Immature natural killer cell (primary cell): ENCODE results near the gene CFAP157. TPM values are rescaled to one million over a fixed set of nuclear protein-coding genes. Genes with fewer than 3 reads are reported as not detected.
"Not testable (repeated sequence)": the region's sequence is repeated elsewhere in the genome, so short reads cannot be mapped to it uniquely, and the experiment has no call there.

Experiments used
- DNase-seq, 3 donors: peaks; one replicate each; pipeline ENCODE4 v3.0.0; 2022; ENCODE audit warnings: mixed read lengths in 1 of 3
- H3K27ac Mint-ChIP-seq, 6 donors: one replicate each; pipeline ENCODE4 v1.8.0; 2020; ENCODE audit warnings: mixed read lengths in 6 of 6, mild to moderate bottlenecking in 5 of 6, inconsistent platforms in 4 of 6, moderate library complexity in 3 of 6
- H3K27me3 Mint-ChIP-seq, 3 donors: one replicate each; pipeline ENCODE4 v1.8.0; 2020 to 2021; ENCODE audit warnings: low read depth in 3 of 3, mild to moderate bottlenecking in 3 of 3, mixed read lengths in 3 of 3, moderate library complexity in 3 of 3, inconsistent platforms in 1 of 3
- H3K36me3 Mint-ChIP-seq, 3 donors: one replicate each; pipeline ENCODE4 v1.8.0; 2020; ENCODE audit warnings: mixed read lengths in 3 of 3, inconsistent platforms in 2 of 3, mild to moderate bottlenecking in 2 of 3
- H3K4me1 Mint-ChIP-seq, 2 donors: one replicate each; pipeline ENCODE4 v1.8.0; 2020; ENCODE audit warnings: inconsistent platforms in 2 of 2, mild to moderate bottlenecking in 2 of 2, mixed read lengths in 2 of 2, moderate library complexity in 1 of 2
- H3K4me3 Mint-ChIP-seq, 5 donors: one replicate each; pipeline ENCODE4 v1.8.0; 2020; ENCODE audit warnings: mild to moderate bottlenecking in 5 of 5, mixed read lengths in 5 of 5, inconsistent platforms in 3 of 5, moderate library complexity in 3 of 5
- H3K9me3 Mint-ChIP-seq, 6 donors: one replicate each; pipeline ENCODE4 v1.8.0; 2020; ENCODE audit warnings: mild to moderate bottlenecking in 6 of 6, mixed read lengths in 6 of 6, inconsistent platforms in 4 of 6, moderate library complexity in 3 of 6
- polyA plus RNA-seq, 3 donors: library from polyadenylated mRNA; unstranded; fragments of 300-500 nt; fragmentation: Illumina TruSeq; gene quantifications; one replicate each; pipeline ENCODE4 v1.2.3, GENCODE V29; 2021

The CFAP157 gene
- polyA plus RNA-seq, 3 donors from 2014 or later = 0.24 to 0.25 TPM; not detected in 1

DNA sequence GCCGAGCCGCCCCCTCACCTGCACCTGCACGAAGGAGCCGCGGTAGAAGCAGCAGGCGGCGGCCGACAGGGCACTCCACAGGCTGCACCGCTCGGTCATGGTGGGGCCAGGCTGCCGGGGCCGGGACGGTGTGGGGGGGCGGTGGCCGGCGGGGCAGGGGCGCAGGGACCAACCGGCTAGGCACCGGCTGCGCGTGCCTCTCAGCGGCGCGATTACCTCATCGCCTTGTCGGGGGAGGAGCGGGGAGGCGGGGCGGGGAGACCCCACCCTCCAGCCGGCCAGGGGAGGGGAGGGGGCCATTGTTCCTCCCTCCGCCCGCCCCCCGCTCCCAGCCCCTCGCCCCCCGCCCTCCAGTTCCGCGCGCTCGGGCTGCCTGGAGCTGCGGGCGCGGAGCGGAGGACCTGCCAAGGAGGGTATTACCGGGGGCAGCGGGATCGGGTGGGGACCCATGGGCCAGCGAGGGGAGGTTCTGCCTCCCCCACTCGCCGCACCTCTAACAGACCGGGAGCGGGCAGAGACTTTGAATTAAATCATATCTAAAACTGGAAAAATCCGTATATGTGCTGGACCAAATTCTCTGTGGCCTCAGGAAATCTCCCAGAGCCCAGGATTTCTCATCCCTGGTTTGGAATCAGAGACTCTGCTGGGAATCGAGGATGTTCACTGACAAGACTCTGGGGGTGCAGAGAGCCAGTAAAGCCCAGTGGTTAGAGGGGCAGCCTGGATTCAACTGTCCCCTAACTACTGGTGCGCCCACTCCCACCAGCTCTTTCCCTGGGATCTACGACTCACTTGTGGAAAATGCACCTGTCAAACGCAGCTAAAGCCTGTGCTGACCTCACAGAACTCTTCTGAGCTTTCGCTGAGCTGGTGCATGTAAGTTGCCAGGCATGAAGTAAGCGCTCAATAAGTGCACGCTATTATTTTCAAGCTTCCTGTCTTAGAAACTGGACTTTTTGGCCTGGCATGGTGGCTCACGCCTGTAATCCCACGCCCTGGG is 48.6 kb downstream of the CFAP157 start:
- H3K36me3 Mint-ChIP-seq = peaks cover 0 to 13% (median 4%) of the 10 kb centered on the region in 3 donors
- no peaks in the 10 kb centered on the region for H3K9me3 Mint-ChIP-seq
- H3K27me3 Mint-ChIP-seq = peaks cover 0 to 3% (median 0%) of the 10 kb centered on the region in 3 donors
- no peak for DNase-seq
- H3K4me3 Mint-ChIP-seq = no peak overlapping the region
- H3K27ac Mint-ChIP-seq = no peak overlapping the region
- H3K4me1 Mint-ChIP-seq = peaks cover 19 to 33% of the 10 kb centered on the region in 2 donors

DNA sequence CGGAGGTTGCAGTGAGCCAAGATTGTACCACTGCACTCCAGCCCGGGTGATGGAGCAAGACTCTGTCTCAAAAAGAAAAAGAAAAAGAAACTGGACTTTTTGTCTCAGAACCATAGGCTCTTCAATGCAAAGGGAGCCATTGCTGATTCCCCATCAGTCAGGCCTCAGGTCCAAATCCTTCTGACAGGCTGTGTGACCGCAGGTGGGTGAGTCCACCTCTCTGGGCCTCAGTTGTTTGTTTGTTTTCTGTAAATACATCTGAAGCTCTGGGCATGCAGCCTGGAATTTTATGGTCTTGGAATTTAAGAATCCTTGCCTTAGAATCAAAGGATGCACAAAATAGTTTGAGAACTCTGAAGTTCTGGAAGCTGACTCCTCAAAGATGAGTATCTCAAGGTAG is 49.4 kb downstream of the CFAP157 start:
- Mint-ChIP-seq H3K27ac (no peak overlapping the region), H3K4me1 (peaks cover 19 to 28% of the 10 kb centered on the region in 2 donors), H3K36me3 (peaks cover 0 to 8% (median 0%) of the 10 kb centered on the region in 3 donors), H3K27me3 (peaks cover 0 to 3% (median 0%) of the 10 kb centered on the region in 3 donors), H3K9me3 (no peaks in the 10 kb centered on the region), H3K4me3 (no peak overlapping the region)
- no peak for DNase-seq

DNA sequence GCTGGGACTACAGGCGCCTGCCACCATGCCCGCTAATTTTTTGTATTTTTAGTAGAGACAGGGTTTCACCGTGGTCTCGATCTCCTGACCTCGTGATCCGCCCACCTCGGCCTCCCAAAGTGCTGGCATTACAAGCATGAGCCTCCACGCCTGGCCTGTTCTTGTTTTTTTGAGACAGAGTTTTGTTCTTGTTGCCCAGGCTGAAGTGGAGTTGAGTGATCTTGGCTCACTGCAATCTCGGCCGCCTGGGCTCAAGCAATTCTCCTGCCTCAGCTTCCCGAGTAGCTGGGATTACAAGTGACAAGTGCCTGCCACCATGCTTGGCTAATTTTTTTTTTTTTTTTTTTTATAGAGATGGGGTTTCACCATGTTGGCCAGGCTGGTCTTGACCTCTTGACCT is 50.0 kb downstream of the CFAP157 start:
- H3K36me3 Mint-ChIP-seq, DNase-seq, H3K27me3 Mint-ChIP-seq, H3K9me3 Mint-ChIP-seq, H3K4me3 Mint-ChIP-seq: not testable (repeated sequence)
- Mint-ChIP-seq H3K4me1 (peaks cover 14 to 25% of the 10 kb centered on the region in 2 donors), H3K27ac (peak overlapping the region in 1 of 6 donors; percentile 17)

DNA sequence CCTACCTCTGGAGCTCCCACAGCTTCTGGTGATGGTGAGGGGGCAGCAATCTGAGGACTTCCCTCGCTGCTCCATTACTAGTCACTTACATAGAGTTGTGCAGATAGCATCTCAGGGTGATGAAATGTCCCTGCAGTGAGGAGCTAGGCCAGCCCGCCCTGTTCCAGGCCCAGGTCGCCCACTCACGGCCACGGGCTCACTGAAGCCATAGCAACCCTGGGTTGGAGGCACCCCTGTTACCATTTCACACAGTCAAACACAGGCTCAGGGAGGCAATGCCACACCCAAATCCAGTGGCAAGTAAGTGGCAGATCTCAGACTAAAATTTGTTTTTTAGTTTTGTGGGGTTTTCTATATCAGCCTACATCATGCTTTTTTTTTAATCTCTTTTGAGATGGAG is 52.1 kb downstream of the CFAP157 start:
- Mint-ChIP-seq H3K4me3 (no peak overlapping the region), H3K9me3 (no peaks in the 10 kb centered on the region), H3K27me3 (no peaks in the 10 kb centered on the region), H3K36me3 (peaks cover 0 to 16% (median 0%) of the 10 kb centered on the region in 3 donors), H3K4me1 (peaks cover 23 to 29% of the 10 kb centered on the region in 2 donors), H3K27ac (peak overlapping the region; percentile 53 to 80 (median 73))
- DNase-seq = no peak

DNA sequence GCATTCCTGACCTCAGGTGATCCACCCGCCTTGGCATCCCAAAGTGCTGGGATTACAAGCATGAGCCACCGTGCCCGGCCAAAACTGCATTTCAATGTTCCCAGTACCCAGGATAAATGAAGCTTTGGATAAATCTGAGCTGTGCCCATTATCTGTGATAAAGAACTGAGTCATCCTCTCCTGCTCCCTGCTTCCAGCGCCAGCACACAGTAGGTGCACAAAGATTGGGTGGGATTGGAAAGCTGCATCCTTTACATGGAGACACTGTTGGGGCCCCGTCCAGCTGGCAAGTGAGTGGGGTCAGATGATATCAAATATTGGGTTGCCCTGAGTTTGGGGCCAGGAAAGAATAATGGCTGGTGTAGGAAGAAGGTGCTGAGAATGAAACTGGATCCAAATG is 54.3 kb downstream of the CFAP157 start:
- Mint-ChIP-seq H3K27ac (peak overlapping the region in 4 of 6 donors; percentile 39 to 75 (median 53)), H3K4me1 (peaks cover 45 to 49% of the 10 kb centered on the region in 2 donors), H3K4me3 (no peak overlapping the region), H3K27me3 (no peaks in the 10 kb centered on the region), H3K9me3 (no peaks in the 10 kb centered on the region), H3K36me3 (peaks cover 7 to 28% (median 7%) of the 10 kb centered on the region in 3 donors)
- DNase-seq = no peak

DNA sequence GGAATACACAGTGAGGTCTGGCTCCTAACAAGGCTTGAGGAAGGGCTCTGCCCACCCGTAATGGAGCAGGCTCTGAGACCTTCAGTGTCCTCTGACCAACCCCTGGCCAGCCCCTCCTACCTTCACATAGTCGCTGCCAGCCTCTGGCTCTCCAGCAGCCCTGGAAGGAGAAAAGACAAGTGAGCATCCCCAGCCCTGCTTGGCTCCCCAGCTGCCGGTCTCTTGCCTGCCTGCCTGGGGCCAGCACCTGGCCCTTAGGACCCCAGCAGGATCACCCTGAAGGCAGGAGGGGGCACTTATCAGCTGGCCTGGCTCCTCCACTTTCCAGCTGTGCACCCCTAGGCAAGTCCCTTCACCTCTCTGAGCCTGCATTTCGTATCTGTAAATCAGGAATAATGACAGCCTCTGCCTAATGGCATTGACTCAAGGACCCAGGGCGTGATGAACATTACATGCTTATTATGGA is 54.7 kb downstream of the CFAP157 start:
- H3K27me3 Mint-ChIP-seq = no peaks in the 10 kb centered on the region
- H3K4me1 Mint-ChIP-seq = peaks cover 49 to 54% of the 10 kb centered on the region in 2 donors
- DNase-seq = no peak
- peaks cover 7 to 32% (median 7%) of the 10 kb centered on the region in 3 donors for H3K36me3 Mint-ChIP-seq
- no peaks in the 10 kb centered on the region for H3K9me3 Mint-ChIP-seq
- H3K27ac Mint-ChIP-seq = peak overlapping the region in 5 of 6 donors; percentile 46 to 89 (median 60)
- no peak overlapping the region for H3K4me3 Mint-ChIP-seq

DNA sequence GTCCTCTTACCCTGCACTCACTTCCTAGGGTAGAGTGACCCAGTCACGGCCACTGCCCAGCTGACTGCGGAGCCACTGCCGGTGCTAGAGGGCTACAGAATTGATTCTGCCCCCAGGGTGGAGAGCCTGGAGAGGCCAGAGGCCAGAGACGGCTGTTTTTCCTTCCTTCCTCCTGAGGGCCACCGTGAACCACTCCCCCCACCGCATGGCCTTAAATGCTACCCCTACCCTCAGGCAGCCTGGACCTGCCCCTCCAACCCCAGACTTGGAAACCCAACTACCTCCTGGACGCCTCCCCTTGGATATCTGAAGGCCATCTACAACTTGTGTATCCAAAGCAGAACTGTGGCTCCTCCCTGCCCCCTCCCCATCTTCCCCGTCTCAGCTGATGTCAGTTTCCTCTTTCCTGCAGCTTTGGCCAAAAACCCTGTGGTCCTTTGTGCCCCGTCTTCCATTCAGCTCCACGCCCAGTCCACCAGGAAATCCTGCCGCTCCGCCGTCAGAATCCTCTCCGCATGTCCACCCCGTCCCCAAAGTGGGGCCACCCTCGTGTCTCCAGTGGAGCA is 55.4 kb downstream of the CFAP157 start:
- Mint-ChIP-seq H3K4me1 (peaks cover 55 to 61% of the 10 kb centered on the region in 2 donors), H3K9me3 (no peaks in the 10 kb centered on the region), H3K27me3 (no peaks in the 10 kb centered on the region), H3K4me3 (peak overlapping the region in 1 of 5 donors; percentile 16), H3K27ac (peak overlapping the region; percentile 57 to 94 (median 79)), H3K36me3 (peaks cover 7 to 35% (median 7%) of the 10 kb centered on the region in 3 donors)
- DNase-seq = no peak

DNA sequence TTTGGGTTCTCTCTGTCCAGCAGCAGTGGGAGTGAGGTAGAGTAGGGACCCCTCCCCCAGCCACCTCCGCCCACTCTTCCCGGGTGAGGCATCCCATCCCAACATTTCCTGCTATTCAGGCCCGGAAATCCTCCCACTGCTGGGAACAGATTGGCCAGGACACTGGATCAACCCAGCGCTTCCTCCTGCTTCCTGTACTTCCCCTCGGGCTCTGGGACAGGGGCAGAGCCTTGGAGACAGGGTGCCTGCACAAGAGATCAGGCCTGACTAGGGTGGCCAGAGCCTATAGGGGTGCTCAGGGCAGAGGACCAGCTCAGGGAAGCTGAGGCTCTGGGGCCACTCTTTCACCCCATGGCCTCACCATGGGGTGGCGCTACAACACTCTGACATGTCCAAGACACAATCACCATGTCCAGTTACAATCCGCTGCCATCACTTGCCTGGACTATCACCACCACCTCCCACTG is 57.2 kb downstream of the CFAP157 start:
- Mint-ChIP-seq H3K27me3 (peaks cover 0 to 1% (median 0%) of the 10 kb centered on the region in 3 donors), H3K4me3 (peak overlapping the region in 1 of 5 donors; percentile 59), H3K4me1 (peaks cover 68 to 73% of the 10 kb centered on the region in 2 donors), H3K27ac (peak overlapping the region; percentile 69 to 96 (median 88)), H3K9me3 (no peaks in the 10 kb centered on the region), H3K36me3 (peaks cover 10 to 38% (median 11%) of the 10 kb centered on the region in 3 donors)
- DNase-seq = peak; percentile 38 to 48 (median 42)

DNA sequence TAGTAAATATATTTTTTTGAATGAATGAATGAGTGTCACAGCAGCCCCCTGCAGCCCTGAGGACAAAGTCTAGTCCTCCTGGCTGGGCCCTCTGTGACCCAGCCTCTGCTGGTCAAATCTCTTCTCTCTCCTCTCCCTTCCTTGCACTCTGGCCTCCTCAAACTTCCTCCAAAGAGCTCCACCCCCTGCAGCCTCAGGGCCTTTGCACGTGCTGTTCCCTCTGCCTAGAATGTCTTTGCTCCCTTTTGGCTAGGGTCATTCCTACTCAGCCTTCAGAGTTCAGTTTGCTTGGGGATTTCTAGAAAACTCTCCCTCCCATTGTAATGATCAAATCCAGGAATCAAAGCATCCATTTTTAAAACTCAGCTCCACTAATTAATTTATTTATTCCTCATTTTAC is 58.6 kb downstream of the CFAP157 start:
- Mint-ChIP-seq H3K4me3 (no peak overlapping the region), H3K36me3 (peaks cover 11 to 40% (median 12%) of the 10 kb centered on the region in 3 donors), H3K27ac (peak overlapping the region; percentile 69 to 94 (median 88)), H3K9me3 (no peaks in the 10 kb centered on the region), H3K27me3 (peaks cover 0 to 1% (median 0%) of the 10 kb centered on the region in 3 donors), H3K4me1 (peaks cover 82 to 86% of the 10 kb centered on the region in 2 donors)
- DNase-seq = no peak

Other genes starting within 250 kb of the CFAP157 start
- under 1 TPM in 2 of 3 donors, not detected in 1; 0.59 to 0.99 TPM for gene STXBP1, start 94.7 kb upstream of the CFAP157 start, polyA plus RNA-seq
- 10 to 100 TPM; 36.6 to 40.6 (median 39.7) TPM for gene PTRH1, start 8.7 kb downstream of the CFAP157 start, polyA plus RNA-seq
- 1 to 10 TPM in 2 of 3 donors, not detected in 1; 1.3 to 2.4 TPM for gene TTC16, start 9.1 kb downstream of the CFAP157 start, polyA plus RNA-seq
- gene TOR2A, start 28.3 kb downstream of the CFAP157 start, polyA plus RNA-seq = 10 to 100 TPM; 38.9 to 55.1 (median 49.9) TPM
- 10 to 100 TPM; 16.9 to 86.2 (median 18.7) TPM for gene SH2D3C, start 71.7 kb downstream of the CFAP157 start, polyA plus RNA-seq
- 10 to 100 TPM; 44.6 to 83.1 (median 58.1) TPM for gene CDK9, start 79.0 kb downstream of the CFAP157 start, polyA plus RNA-seq
- gene FPGS, start 95.9 kb downstream of the CFAP157 start, polyA plus RNA-seq = 10 to 100 TPM; 77.3 to 97.7 (median 89.1) TPM
- gene ENG, start 147.7 kb downstream of the CFAP157 start, polyA plus RNA-seq = 10 to 100 TPM in 1 of 3 donors, 1 to 10 TPM in 2; 7.2 to 12.1 (median 8.6) TPM
- 1 to 10 TPM in 1 of 3 donors, under 1 TPM in 1, not detected in 1; 0.12 to 1.0 TPM for gene AK1, start 170.7 kb downstream of the CFAP157 start, polyA plus RNA-seq
- 10 to 100 TPM; 84.0 to 97.8 (median 94.1) TPM for gene ST6GALNAC6, start 192.6 kb downstream of the CFAP157 start, polyA plus RNA-seq
- 10 to 100 TPM in 1 of 3 donors, 1 to 10 TPM in 2; 8.7 to 20.1 (median 9.1) TPM for gene ST6GALNAC4, start 210.1 kb downstream of the CFAP157 start, polyA plus RNA-seq
- gene PIP5KL1, start 223.8 kb downstream of the CFAP157 start, polyA plus RNA-seq = under 1 TPM in 2 of 3 donors, not detected in 1; 0.14 to 0.18 TPM
- 10 to 100 TPM; 48.0 to 79.7 (median 59.8) TPM for gene DPM2, start 230.9 kb downstream of the CFAP157 start, polyA plus RNA-seq